OCI-LY3 (cell line): Measurements from ENCODE around the gene NHLRC4.

Source experiments
- H2AFZ ChIP-seq: fragments of 200-600, 300-600 bp; shearing (Covaris generic); 2 replicates; pipeline ENCODE4 v1.6.0; 2014; ENCODE audit warnings: antibody characterized with exemption, low read depth, low read length
- H3K27ac ChIP-seq: fragments of 200-600, 300-600 bp; sonication (generic); 2 replicates; pipeline ENCODE4 v1.5.1; 2014; ENCODE audit warnings: mild to moderate bottlenecking, low read length, moderate library complexity, mixed read lengths
- H3K27me3 ChIP-seq: fragments of 200-600, 300-600 bp; sonication (generic); 2 replicates; pipeline ENCODE4 v1.6.1; 2014; ENCODE audit warnings: low read depth, low read length, mixed read lengths
- H3K36me3 ChIP-seq: fragments of 200-600, 300-600 bp; sonication (generic); replicated peaks from 2 replicates; pipeline ENCODE3; 2014; ENCODE audit warnings: low read depth, low read length, mixed read lengths
- H3K4me1 ChIP-seq: fragments of 300-600, 200-600 bp; sonication (generic); 2 replicates; pipeline ENCODE4 v1.6.1; 2014; ENCODE audit warnings: low read length, mixed read lengths
- H3K4me2 ChIP-seq: fragments of 200-600, 300-600 bp; sonication (generic); 2 replicates; pipeline ENCODE4 v1.6.1; 2014; ENCODE audit warnings: low read length, mixed read lengths
- H3K4me3 ChIP-seq: fragments of 300-600, 200-600 bp; sonication (generic); 2 replicates; pipeline ENCODE4 v1.5.1; 2014; ENCODE audit warnings: antibody characterized with exemption, mild to moderate bottlenecking, low read length, moderate library complexity
- H3K79me2 ChIP-seq: fragments of 300-600, 200-600 bp; shearing (Covaris generic); 2 replicates; pipeline ENCODE4 v1.6.1; 2014; ENCODE audit warnings: mild to moderate bottlenecking, low read length, mixed read lengths
- H3K9ac ChIP-seq: fragments of 300-600, 200-600 bp; shearing (Covaris generic); 2 replicates; pipeline ENCODE4 v1.6.0; 2014; ENCODE audit warnings: mild to moderate bottlenecking, low read length, moderate library complexity
- H3K9me3 ChIP-seq: fragments of 200-600, 300-600 bp; shearing (Covaris generic); 2 replicates; pipeline ENCODE4 v1.6.1; 2014; ENCODE audit warnings: low read length, mixed read lengths; ENCODE audit not compliant: insufficient read depth
- H4K20me1 ChIP-seq: fragments of 200-600, 300-600 bp; sonication (generic); 2 replicates; pipeline ENCODE4 v1.6.1; 2016; ENCODE audit warnings: low read length, mixed read lengths; ENCODE audit not compliant: insufficient read depth
- CTCF ChIP-seq: fragments of 200-600, 300-600 bp; sonication (generic); IDR thresholded peaks from 2 replicates; pipeline ENCODE4 v1.5.1; 2014; ENCODE audit warnings: antibody characterized with exemption, low read length, low read depth
- EZH2phosphoT487 ChIP-seq: fragments of 200-600 bp; shearing (Covaris generic); IDR thresholded peaks from 2 replicates; pipeline ENCODE4 v1.6.1; 2018; ENCODE audit warnings: antibody characterized with exemption, mixed run types, low read depth

Gene NHLRC4

DNA sequence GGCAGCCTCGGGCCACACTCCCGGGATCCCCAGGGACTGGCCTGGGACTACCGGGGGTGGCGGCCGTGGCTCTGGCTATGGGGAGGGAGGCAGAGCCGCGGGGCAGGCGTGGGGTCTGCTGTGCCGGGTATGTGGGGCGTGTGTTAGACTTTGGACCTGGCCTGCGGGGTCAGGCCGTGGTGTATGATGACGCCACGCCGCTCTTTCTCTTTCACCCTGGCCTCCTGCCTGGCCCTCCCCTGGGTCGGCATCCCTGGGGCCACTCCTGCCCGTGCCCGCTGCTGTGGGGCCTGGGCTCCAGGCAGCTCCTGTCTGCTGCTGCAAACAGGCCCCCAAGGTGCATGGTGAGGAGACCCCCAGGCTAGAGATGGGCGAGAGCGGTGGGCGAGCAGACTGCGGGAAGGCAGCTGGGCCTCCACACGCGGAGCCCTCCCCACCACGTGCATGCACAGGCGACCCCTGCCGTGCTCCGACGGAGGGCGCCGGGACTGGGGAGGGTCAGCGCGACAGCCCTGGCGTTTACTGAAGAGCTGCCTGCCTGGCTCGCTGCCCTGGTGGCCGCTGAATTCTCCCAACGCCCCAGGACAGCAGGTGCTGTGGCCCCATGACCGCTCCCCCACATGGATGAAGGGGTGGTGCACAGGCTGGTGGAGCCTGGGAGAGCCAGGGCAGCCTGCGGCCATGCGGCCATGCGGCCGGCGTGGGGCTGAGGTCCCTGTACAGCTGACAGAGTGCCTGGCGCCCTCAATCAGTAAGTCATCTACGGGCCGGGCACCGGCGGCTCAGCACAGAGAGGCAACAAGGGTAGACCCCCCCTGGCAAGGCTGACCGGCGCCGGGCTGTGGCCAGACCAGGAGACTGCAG is 23.3 kb upstream of the NHLRC4 start:
- H3K4me2 ChIP-seq: no peak overlapping the region
- no peak overlapping the region for H3K27ac ChIP-seq
- H3K9ac ChIP-seq: no peak overlapping the region
- H3K4me3 ChIP-seq: no peak overlapping the region
- H2AFZ ChIP-seq: no peak overlapping the region
- peaks cover 19% of the 10 kb centered on the region for H4K20me1 ChIP-seq
- H3K4me1 ChIP-seq: no peaks in the 10 kb centered on the region
- TF ChIP-seq CTCF (no peak), EZH2phosphoT487 (no peak)
- H3K9me3 ChIP-seq: no peaks in the 10 kb centered on the region
- H3K27me3 ChIP-seq: no peaks in the 10 kb centered on the region
- H3K79me2 ChIP-seq: peaks cover 73% of the 10 kb centered on the region
- peaks cover 7% of the 10 kb centered on the region for H3K36me3 ChIP-seq

GRCh38 chr16:544517-544916 is 22.3 kb upstream of the NHLRC4 start:
- Histone ChIP-seq H3K4me1 (no peaks in the 10 kb centered on the region), H3K9me3 (no peaks in the 10 kb centered on the region), H3K4me3 (no peak overlapping the region), H4K20me1 (peaks cover 14% of the 10 kb centered on the region), H3K27ac (no peak overlapping the region), H3K27me3 (no peaks in the 10 kb centered on the region), H3K9ac (no peak overlapping the region), H2AFZ (no peak overlapping the region), H3K4me2 (no peak overlapping the region), H3K36me3 (peaks cover 11% of the 10 kb centered on the region), H3K79me2 (peaks cover 63% of the 10 kb centered on the region)
- TF ChIP-seq CTCF: no peak
- no peak for TF ChIP-seq EZH2phosphoT487

- H3K4me2 ChIP-seq: no peak overlapping the region
- no peak overlapping the region for H3K4me3 ChIP-seq
- peaks cover 10% of the 10 kb centered on the region for H3K36me3 ChIP-seq
- H4K20me1 ChIP-seq: peaks cover 10% of the 10 kb centered on the region
- no peaks in the 10 kb centered on the region for H3K4me1 ChIP-seq
- no peak overlapping the region for H3K9ac ChIP-seq
- H2AFZ ChIP-seq: no peak overlapping the region
- peaks cover 37% of the 10 kb centered on the region for H3K79me2 ChIP-seq
- H3K27ac ChIP-seq: no peak overlapping the region
- H3K27me3 ChIP-seq: no peaks in the 10 kb centered on the region
- TF ChIP-seq CTCF (no peak), EZH2phosphoT487 (no peak)
- H3K9me3 ChIP-seq: no peaks in the 10 kb centered on the region
Measured at GRCh38 chr16:546909-547770, 19.7 kb upstream of the NHLRC4 start.

DNA sequence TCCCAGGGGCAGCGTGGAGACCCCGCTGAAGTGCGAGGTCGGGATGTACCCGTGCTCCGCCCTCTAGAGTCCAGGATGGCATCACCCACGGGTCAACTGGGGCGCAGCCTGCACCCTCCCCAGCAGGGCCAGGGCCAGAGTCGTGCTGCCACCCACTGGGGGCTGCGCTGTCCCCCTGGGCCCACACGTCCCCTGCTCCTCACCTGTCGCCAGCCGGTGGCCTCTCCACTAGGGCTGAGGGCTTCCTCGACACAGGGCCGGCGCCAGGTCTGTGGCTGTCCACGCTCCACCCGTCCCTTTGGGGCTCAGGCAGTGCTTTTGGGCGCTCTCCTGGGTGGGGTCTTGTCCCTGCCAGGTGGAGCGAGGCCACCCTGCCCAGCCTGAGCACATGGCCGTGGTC is 18.2 kb upstream of the NHLRC4 start:
- H4K20me1 ChIP-seq: peaks cover 10% of the 10 kb centered on the region
- H3K27me3 ChIP-seq: no peaks in the 10 kb centered on the region
- peaks cover 22% of the 10 kb centered on the region for H3K79me2 ChIP-seq
- no peak overlapping the region for H2AFZ ChIP-seq
- no peak overlapping the region for H3K27ac ChIP-seq
- H3K4me2 ChIP-seq: no peak overlapping the region
- H3K4me1 ChIP-seq: no peaks in the 10 kb centered on the region
- TF ChIP-seq EZH2phosphoT487 (no peak), CTCF (no peak)
- peaks cover 10% of the 10 kb centered on the region for H3K36me3 ChIP-seq
- no peak overlapping the region for H3K9ac ChIP-seq
- H3K9me3 ChIP-seq: no peaks in the 10 kb centered on the region
- no peak overlapping the region for H3K4me3 ChIP-seq
